Dermis microvascular lymphatic vessel endothelial cell (primary cell): Measurements from ENCODE around the gene MBD3L5. TPM values are rescaled to one million over a fixed set of nuclear protein-coding genes. Genes with fewer than 3 reads are reported as not detected.
"Not testable (repeated sequence)": the region's sequence is repeated elsewhere in the genome, so short reads cannot be mapped to it uniquely, and the experiment has no call there.

Experiments used
- DNase-seq, 2 donors: peaks; one replicate each; pipeline versions ENCODE4 v3.0.0 to v3.0.0-alpha.2; 2010; ENCODE audit warnings: low read depth in 2 of 2
- total RNA-seq: library from RNA; depleted of rRNA; stranded (reverse); fragments of >200 nt; gene quantifications from 2 replicates; pipeline ENCODE4 v1.2.1, GENCODE V29; 2014

The MBD3L5 gene
- not detected in 2 replicates for total RNA-seq

DNA sequence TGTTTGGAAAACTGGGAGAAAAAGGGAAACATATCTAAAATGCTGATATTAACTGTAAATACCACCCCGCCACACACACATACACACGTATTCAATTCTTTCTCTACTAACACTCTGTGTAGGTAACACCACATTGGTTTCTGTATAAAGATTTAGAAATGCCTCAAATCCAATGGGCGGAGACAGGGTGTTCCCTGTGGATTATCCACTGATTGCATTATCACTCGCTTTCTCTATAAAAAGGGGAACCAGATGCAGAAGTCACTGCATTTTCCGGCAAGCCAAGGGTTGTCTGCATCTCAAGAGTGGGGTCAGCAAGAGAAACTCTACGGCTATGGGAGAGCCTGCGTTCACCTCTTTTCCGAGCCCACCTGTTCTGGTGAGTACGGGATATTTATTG lies at the start of gene MBD3L5:
TSS of gene MBD3L5 (plus strand) at position 301 of the 400 bp plus-strand sequence. CDS start at position 335, 34 bp downstream.
- not testable (repeated sequence) for DNase-seq

- DNase-seq = no peak
These were observed 46.9 kb upstream of the MBD3L5 start for GRCh38 chr19:6983448-6983847.

DNA sequence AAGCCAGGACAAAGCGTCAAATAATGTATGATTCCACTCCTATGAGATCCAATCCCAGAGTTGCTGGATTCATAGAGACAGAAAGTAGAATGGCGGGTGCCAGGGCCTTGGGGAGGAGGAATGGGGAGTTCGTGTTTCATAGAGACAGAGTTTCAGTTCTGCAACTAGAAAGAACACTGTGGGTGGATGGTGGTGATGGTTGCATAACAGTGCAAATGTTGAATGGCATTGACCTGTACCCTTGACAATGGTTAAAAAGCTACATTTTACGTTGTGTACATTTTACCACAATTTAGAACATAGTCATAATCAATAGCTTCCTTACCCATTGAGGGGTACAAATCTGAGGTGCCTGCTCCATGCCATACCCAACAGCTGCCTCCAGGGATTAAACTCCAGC lies 42.5 kb upstream of the MBD3L5 start:
- DNase-seq = no peak

DNA sequence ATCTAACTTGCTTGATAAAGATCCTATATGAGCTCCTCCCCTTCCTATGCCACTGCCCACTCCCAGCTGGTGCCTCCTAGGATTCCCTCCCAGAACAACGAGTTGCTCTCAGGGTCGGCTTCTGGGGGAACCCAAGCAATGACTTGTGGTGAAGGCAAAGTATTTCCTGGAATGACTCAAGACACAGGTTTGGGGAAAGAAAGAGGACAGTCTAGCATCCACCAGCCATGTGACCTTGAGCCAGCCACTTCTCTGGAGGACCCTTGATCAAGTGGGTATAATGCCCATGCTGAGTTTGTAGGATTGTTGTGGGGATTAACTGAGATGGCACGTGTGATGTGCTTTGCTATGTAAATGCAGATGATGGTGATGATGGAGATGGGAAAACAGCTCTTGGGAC lies 42.1 kb upstream of the MBD3L5 start:
- DNase-seq = no peak

DNA sequence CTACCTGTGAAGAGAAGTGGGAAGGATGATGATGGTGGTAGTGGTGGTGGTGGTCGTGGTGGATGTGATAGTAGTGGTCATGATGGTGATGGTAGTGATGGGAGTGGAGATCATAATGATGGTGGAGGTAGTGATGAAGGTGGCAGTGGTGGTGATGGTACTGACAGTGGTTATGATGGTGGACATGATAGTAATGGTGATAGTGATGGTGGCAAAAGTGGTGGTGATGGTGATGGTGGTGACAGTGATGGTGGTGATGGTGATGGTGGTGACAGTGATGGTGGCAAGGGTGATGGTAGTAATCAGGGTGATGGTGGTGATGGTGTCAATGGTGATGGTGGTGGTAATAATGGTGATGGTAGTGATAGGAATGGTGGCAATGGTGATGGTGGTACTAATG lies 35.3 kb upstream of the MBD3L5 start:
- DNase-seq = no peak

- no peak for DNase-seq
These were observed 33.6 kb upstream of the MBD3L5 start for GRCh38 chr19:6996810-6997209.

- no peak for DNase-seq
These were observed 32.5 kb upstream of the MBD3L5 start for GRCh38 chr19:6997679-6998445.

GRCh38 chr19:6999933-7000332 lies 30.4 kb upstream of the MBD3L5 start:
- no peak for DNase-seq

- DNase-seq = no peak
These were observed 30.0 kb upstream of the MBD3L5 start for GRCh38 chr19:7000333-7000732.

DNA sequence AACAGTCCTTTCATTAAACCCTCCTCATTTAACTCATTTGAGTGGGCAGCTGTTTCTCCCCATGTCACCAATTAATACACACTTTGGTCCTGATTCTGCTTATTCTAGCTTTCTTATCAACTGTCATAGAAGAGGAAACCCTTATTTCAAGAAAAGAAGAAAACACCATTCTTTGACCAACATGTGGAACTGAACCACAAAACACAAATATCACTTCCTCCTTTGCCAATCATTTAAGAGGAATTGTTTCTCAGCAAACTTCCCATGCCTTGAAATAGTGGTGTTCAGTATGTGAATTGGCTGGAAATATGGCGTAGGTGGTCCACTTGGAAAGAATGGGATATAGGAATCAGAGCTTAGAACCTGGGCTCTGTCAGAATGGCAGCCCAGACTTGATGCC lies 29.6 kb upstream of the MBD3L5 start:
- no peak for DNase-seq

- DNase-seq = peak; percentile 31 to 43
These were observed 26.0 kb upstream of the MBD3L5 start for GRCh38 chr19:7004313-7004931.

GRCh38 chr19:7006135-7006704 lies 24.2 kb upstream of the MBD3L5 start:
- no peak for DNase-seq

- DNase-seq = no peak
These were observed 22.5 kb upstream of the MBD3L5 start for GRCh38 chr19:7007859-7008258.

GRCh38 chr19:7010722-7011593 lies 19.4 kb upstream of the MBD3L5 start:
- DNase-seq = no peak

DNA sequence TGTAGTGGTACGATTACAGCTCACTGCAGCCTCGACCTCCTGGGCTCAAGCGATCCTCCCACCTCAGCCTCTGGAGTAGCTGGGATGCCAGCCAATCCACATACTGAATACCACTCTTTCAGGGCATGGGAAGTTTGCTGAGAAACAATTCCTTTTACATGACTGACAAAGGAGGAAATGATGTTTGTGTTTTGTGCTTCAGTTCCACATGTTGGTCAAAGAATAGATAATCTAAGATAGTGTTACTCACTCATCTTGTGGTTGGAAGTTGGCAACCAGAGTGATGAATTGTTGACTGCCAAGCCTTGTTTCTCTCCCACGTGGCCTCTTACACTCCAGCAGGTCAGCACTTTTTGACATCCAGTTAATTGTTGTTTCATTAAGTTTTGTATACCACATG lies 16.7 kb upstream of the MBD3L5 start:
- no peak for DNase-seq

GRCh38 chr19:7018828-7019227 lies 11.6 kb upstream of the MBD3L5 start:
- no peak for DNase-seq

DNA sequence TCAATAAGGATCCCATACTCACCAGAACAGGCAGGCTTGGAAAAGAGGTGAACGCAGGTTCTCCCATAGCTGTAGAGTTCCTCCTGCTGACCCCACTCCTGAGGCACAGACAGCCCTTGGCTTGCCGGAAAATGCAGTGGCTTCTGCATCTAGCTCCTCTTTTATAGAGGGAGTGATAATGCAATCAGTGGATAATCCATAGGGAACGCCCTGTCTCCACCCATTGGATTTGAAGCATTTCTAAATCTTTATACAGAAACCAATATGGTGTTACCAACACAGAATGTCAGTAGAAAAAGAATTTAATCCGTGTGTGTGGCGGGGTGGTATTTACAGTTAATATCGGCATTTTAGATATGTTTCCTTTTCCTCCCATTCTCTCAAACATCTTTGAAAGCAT lies 9.0 kb upstream of the MBD3L5 start, which contains the start of gene MBD3L2B:
TSS of gene MBD3L2B (minus strand) at position 101 of the 400 bp plus-strand sequence. CDS start at position 67, 34 bp downstream.
- not testable (repeated sequence) for DNase-seq

GRCh38 chr19:7028790-7029189 lies 1.6 kb upstream of the MBD3L5 start:
- DNase-seq = not testable (repeated sequence)

DNA sequence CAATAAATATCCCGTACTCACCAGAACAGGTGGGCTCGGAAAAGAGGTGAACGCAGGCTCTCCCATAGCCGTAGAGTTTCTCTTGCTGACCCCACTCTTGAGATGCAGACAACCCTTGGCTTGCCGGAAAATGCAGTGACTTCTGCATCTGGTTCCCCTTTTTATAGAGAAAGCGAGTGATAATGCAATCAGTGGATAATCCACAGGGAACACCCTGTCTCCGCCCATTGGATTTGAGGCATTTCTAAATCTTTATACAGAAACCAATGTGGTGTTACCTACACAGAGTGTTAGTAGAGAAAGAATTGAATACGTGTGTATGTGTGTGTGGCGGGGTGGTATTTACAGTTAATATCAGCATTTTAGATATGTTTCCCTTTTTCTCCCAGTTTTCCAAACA lies 9.7 kb downstream of the MBD3L5 start, which contains the start of gene MBD3L4:
TSS of gene MBD3L4 (minus strand) at position 101 of the 400 bp plus-strand sequence. CDS start at position 66, 35 bp downstream.
- not testable (repeated sequence) for DNase-seq

DNA sequence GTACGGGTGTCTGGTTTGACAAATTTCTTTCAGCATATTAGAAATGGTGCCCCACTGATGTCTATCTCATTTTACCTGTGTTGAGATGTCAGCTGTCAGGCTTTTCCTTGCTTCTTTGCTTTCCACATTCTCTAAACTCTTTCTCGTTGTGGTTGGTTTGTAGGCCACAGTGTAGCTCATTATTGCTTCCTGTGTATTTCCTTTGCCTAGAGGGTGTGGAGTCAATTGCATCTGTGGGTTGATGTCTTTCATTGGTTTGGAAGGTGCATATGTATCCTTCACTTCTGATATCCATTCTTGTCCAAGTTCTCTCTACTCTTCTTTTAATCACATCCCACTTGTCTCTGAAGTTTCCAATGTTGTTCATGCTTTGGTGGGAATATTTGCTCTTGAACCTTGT lies 11.2 kb downstream of the MBD3L5 start:
- not testable (repeated sequence) for DNase-seq

GRCh38 chr19:7049021-7049420 lies 18.6 kb downstream of the MBD3L5 start, which contains the start of gene MBD3L2:
Gene MBD3L2, plus strand, starts transcription at chr19:7049321. Its CDS starts 53 bp downstream, at chr19:7049374.
- DNase-seq = not testable (repeated sequence)
